HepG2 (cell line): ENCODE data around the gene GAL3ST2. TPM values are rescaled to one million over a fixed set of nuclear protein-coding genes. Genes with fewer than 3 reads are reported as not detected.
A peak's percentile ranks its signal among the peaks of the same experiment; 100 is the strongest.

Experiments used
- AGO1 ChIP-seq: fragments of 200-400 bp; formaldehyde crosslinking; IDR thresholded peaks from 2 replicates; pipeline ENCODE4 v1.6.1; 2017; ENCODE audit warnings: mild to moderate bottlenecking, low read depth, low read length, moderate library complexity; ENCODE audit not compliant: poor library complexity, severe bottlenecking
- ATF3 ChIP-seq: sonication (generic); formaldehyde crosslinking; IDR thresholded peaks from 2 replicates; pipeline ENCODE4 v1.4.0; 2020; ENCODE audit warnings: missing genetic modification reagents
- HOXA7 ChIP-seq: sonication (generic); formaldehyde crosslinking; IDR thresholded peaks from 2 replicates; pipeline ENCODE4 v1.8.1; 2022; ENCODE audit warnings: mild to moderate bottlenecking, missing genetic modification reagents, moderate library complexity
- KLF11 ChIP-seq: IDR thresholded peaks from 2 replicates; pipeline ENCODE4 v1.6.1; 2016; ENCODE audit warnings: missing compliant biosample characterization
- KLF13 ChIP-seq: sonication (generic); formaldehyde crosslinking; IDR thresholded peaks from 2 replicates; pipeline ENCODE4 v1.4.0; 2020; ENCODE audit warnings: mild to moderate bottlenecking, missing genetic modification reagents
- KLF16 ChIP-seq, 2 experiments: sonication (generic) in 1 of 2; formaldehyde crosslinking in 1 of 2; IDR thresholded peaks; 2 replicates each; pipeline versions ENCODE4 v1.6.1 to v1.8.0; 2016 to 2023; ENCODE audit warnings: missing genetic modification reagents in 2 of 2, missing compliant biosample characterization in 1 of 2
- NRL ChIP-seq: sonication (generic); formaldehyde crosslinking; IDR thresholded peaks from 2 replicates; pipeline ENCODE4 v1.5.0; 2020; ENCODE audit warnings: missing genetic modification reagents, mild to moderate bottlenecking, moderate library complexity, borderline replicate concordance
- TEAD3 ChIP-seq: optimal IDR thresholded peaks from 2 replicates; pipeline ENCODE3; 2016; ENCODE audit warnings: borderline replicate concordance
- ZFP90 ChIP-seq: sonication (generic); formaldehyde crosslinking; IDR thresholded peaks from 2 replicates; pipeline ENCODE4 v1.8.0; 2022; ENCODE audit warnings: missing genetic modification reagents, mild to moderate bottlenecking, inconsistent platforms, borderline replicate concordance
- ZFX ChIP-seq: sonication (generic); formaldehyde crosslinking; IDR thresholded peaks from 2 replicates; pipeline ENCODE4 v1.4.0; 2020; ENCODE audit warnings: mild to moderate bottlenecking, low read depth, missing genetic modification reagents, moderate library complexity
- ZNF232 ChIP-seq: sonication (generic); formaldehyde crosslinking; IDR thresholded peaks from 2 replicates; pipeline ENCODE4 v1.4.0; 2020; ENCODE audit warnings: missing genetic modification reagents, borderline replicate concordance
- ZNF264 ChIP-seq: sonication (generic); formaldehyde crosslinking; IDR thresholded peaks from 2 replicates; pipeline ENCODE4 v1.4.0; 2020; ENCODE audit warnings: missing genetic modification reagents
- ZNF296 ChIP-seq: sonication (generic); formaldehyde crosslinking; conservative IDR thresholded peaks from 2 replicates; pipeline ENCODE4 v1.5.0; 2020; ENCODE audit warnings: mild to moderate bottlenecking, missing genetic modification reagents
- ZNF335 ChIP-seq: sonication (generic); formaldehyde crosslinking; IDR thresholded peaks from 2 replicates; pipeline ENCODE4 v1.4.0; 2020; ENCODE audit warnings: missing genetic modification reagents
- ZNF446 ChIP-seq: sonication (generic); formaldehyde crosslinking; IDR thresholded peaks from 2 replicates; pipeline ENCODE4 v1.5.0; 2020; ENCODE audit warnings: mild to moderate bottlenecking, missing genetic modification reagents
- ZNF598 ChIP-seq: sonication (generic); formaldehyde crosslinking; IDR thresholded peaks from 2 replicates; pipeline ENCODE4 v1.5.1; 2020; ENCODE audit warnings: mild to moderate bottlenecking, missing genetic modification reagents, borderline replicate concordance
- ZNF605 ChIP-seq: sonication (generic); formaldehyde crosslinking; IDR thresholded peaks from 2 replicates; pipeline ENCODE4 v1.8.0; 2022; ENCODE audit warnings: mild to moderate bottlenecking, missing genetic modification reagents
- ZNF670 ChIP-seq: sonication (generic); formaldehyde crosslinking; IDR thresholded peaks from 2 replicates; pipeline ENCODE4 v1.8.0; 2022; ENCODE audit warnings: mild to moderate bottlenecking, missing genetic modification reagents, borderline replicate concordance
- ZNF740 ChIP-seq: sonication (generic); formaldehyde crosslinking; IDR thresholded peaks from 2 replicates; pipeline ENCODE4 v1.4.0; 2020; ENCODE audit warnings: missing genetic modification reagents
- ZNF776 ChIP-seq: sonication (generic); formaldehyde crosslinking; IDR thresholded peaks from 2 replicates; pipeline ENCODE4 v1.4.0; 2020; ENCODE audit warnings: mild to moderate bottlenecking, missing genetic modification reagents
- polyA plus RNA-seq, 8 experiments: library from polyadenylated mRNA; depleted of rRNA in 3 of 8; stranded (reverse) in 7 of 8; unstranded in 1 of 8; fragments of >200 nt; fragmentation: Illumina TruSeq in 4 of 8; extraction: Trizol in 4 of 8; gene quantifications; 2 replicates each; pipeline versions ENCODE4 v1.2.1 to v1.2.3, GENCODE V29; 2011 to 2016; ENCODE audit warnings: low read depth in 4 of 8, missing spikeins in 1 of 8, mixed read lengths in 1 of 8; ENCODE audit not compliant: insufficient read depth in 1 of 8
- total RNA-seq, 5 experiments: library from RNA; depleted of rRNA; stranded (reverse); fragments of >200 nt; fragmentation: Illumina TruSeq; extraction: Trizol; gene quantifications; 2 replicates each; pipeline ENCODE4 v1.2.3, GENCODE V29; 2016; ENCODE audit warnings: low read depth in 1 of 5
- TF ChIP-seq, protein P1 (sequence below): IDR thresholded peaks from 2 replicates; pipeline ENCODE4 v1.6.1; 2016; ENCODE audit warnings: missing compliant biosample characterization, missing genetic modification reagents, borderline replicate concordance
- TF ChIP-seq, protein P2 (sequence below): sonication (generic); formaldehyde crosslinking; IDR thresholded peaks from 2 replicates; pipeline ENCODE4 v1.5.1; 2020; ENCODE audit warnings: missing genetic modification reagents, mild to moderate bottlenecking, borderline replicate concordance
- TF ChIP-seq, protein P3 (sequence below): sonication (generic); formaldehyde crosslinking; IDR thresholded peaks from 2 replicates; pipeline ENCODE4 v1.4.0; 2020; ENCODE audit warnings: missing genetic modification reagents, mild to moderate bottlenecking, borderline replicate concordance

Gene GAL3ST2
- total and polyA plus RNA-seq, 2 of the 13 experiments (the other 11 are each of a cell fraction or from before 2014, with no cell fraction given), result 0.17 to 0.20 TPM

- TF ChIP-seq ZNF296 (no peak; the same call in 1 of the 2 replicates), ATF3 (CRISPR knock-in tag) (peak; percentile 6; the same call in 1 of the 2 replicates), ZNF605 (CRISPR knock-in tag) (peak; percentile 80), ZNF335 (CRISPR knock-in tag) (peak; percentile 38; the same call in 1 of the 2 replicates), HOXA7 (no peak; the same call in 1 of the 2 replicates), TEAD3 (peak; percentile 16), ZNF232 (CRISPR knock-in tag) (0 out of 2 replicates have a peak, but pooled peaks have one; percentile 82), ZFP90 (peak; percentile 74), ZNF670 (CRISPR knock-in tag) (peak; percentile 86; the same call in 1 of the 2 replicates), AGO1 (peak; percentile 61), ZNF446 (CRISPR knock-in tag) (0 out of 2 replicates have a peak, but pooled peaks have one; percentile 52), ZNF776 (0 out of 2 replicates have a peak, but pooled peaks have one; percentile 61), KLF13 (CRISPR knock-in tag) (no peak), NRL (CRISPR knock-in tag) (peak; percentile 77), ZNF598 (CRISPR knock-in tag) (0 out of 2 replicates have a peak, but pooled peaks have one; percentile 24), KLF11 (no peak), ZFX (CRISPR knock-in tag) (peak; percentile 55; the same call in 1 of the 2 replicates), ZNF740 (CRISPR knock-in tag) (0 out of 2 replicates have a peak, but pooled peaks have one; percentile 42), KLF16 (CRISPR knock-in tag; IDR thresholded peaks at IDR 0.05) (peak in 1 of 2 experiments; percentile 22; a peak in 2 of 4 replicates), ZNF264 (0 out of 2 replicates have a peak, but pooled peaks have one; percentile 50)
- TF ChIP-seq, protein P1, sequence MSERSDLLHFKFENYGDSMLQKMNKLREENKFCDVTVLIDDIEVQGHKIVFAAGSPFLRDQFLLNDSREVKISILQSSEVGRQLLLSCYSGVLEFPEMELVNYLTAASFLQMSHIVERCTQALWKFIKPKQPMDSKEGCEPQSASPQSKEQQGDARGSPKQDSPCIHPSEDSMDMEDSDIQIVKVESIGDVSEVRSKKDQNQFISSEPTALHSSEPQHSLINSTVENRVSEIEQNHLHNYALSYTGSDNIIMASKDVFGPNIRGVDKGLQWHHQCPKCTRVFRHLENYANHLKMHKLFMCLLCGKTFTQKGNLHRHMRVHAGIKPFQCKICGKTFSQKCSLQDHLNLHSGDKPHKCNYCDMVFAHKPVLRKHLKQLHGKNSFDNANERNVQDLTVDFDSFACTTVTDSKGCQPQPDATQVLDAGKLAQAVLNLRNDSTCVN (CRISPR knock-in tag), result peak; percentile 13; the same call in 1 of the 2 replicates
- TF ChIP-seq, protein P2, sequence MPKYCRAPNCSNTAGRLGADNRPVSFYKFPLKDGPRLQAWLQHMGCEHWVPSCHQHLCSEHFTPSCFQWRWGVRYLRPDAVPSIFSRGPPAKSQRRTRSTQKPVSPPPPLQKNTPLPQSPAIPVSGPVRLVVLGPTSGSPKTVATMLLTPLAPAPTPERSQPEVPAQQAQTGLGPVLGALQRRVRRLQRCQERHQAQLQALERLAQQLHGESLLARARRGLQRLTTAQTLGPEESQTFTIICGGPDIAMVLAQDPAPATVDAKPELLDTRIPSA (CRISPR knock-in tag), result 0 out of 2 replicates have a peak, but pooled peaks have one; percentile 61
- TF ChIP-seq, protein P3, sequence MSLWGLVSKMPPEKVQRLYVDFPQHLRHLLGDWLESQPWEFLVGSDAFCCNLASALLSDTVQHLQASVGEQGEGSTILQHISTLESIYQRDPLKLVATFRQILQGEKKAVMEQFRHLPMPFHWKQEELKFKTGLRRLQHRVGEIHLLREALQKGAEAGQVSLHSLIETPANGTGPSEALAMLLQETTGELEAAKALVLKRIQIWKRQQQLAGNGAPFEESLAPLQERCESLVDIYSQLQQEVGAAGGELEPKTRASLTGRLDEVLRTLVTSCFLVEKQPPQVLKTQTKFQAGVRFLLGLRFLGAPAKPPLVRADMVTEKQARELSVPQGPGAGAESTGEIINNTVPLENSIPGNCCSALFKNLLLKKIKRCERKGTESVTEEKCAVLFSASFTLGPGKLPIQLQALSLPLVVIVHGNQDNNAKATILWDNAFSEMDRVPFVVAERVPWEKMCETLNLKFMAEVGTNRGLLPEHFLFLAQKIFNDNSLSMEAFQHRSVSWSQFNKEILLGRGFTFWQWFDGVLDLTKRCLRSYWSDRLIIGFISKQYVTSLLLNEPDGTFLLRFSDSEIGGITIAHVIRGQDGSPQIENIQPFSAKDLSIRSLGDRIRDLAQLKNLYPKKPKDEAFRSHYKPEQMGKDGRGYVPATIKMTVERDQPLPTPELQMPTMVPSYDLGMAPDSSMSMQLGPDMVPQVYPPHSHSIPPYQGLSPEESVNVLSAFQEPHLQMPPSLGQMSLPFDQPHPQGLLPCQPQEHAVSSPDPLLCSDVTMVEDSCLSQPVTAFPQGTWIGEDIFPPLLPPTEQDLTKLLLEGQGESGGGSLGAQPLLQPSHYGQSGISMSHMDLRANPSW (CRISPR knock-in tag), result no peak
Measured at GRCh38 chr2:241774419-241775222, 2.0 kb upstream of the GAL3ST2 start (continued).
